Upper lobe of right lung (tissue), 1 donor: ENCODE results near the gene ABCC5. TPM values are rescaled to one million over a fixed set of nuclear protein-coding genes. Genes with fewer than 3 reads are reported as not detected.
"Not testable (repeated sequence)": the region's sequence is repeated elsewhere in the genome, so short reads cannot be mapped to it uniquely, and the experiment has no call there.

ENCODE experiments used
- ATAC-seq: fragments of 200-7000 bp; cut with Tn5 transposase; one replicate; pipeline ENCODE4 v1.9.1; 2020; ENCODE audit warnings: mild to moderate bottlenecking, moderate library complexity
- DNase-seq: peaks from one replicate; pipeline ENCODE4 v3.0.0-alpha.2; 2020
- H3K27ac ChIP-seq: fragments of 200-600 bp; one replicate; pipeline ENCODE4 v1.8.0; 2022
- H3K27me3 ChIP-seq: fragments of 200-600 bp; one replicate; pipeline ENCODE4 v1.8.0; 2022; ENCODE audit warnings: mild to moderate bottlenecking
- H3K36me3 ChIP-seq: fragments of 200-600 bp; one replicate; pipeline ENCODE4 v1.8.0; 2022
- H3K4me1 ChIP-seq: fragments of 200-600 bp; one replicate; pipeline ENCODE4 v1.8.0; 2022
- H3K4me3 ChIP-seq: fragments of 200-600 bp; one replicate; pipeline ENCODE4 v1.8.0; 2022; ENCODE audit warnings: mild to moderate bottlenecking
- H3K9me3 ChIP-seq: fragments of 200-600 bp; one replicate; pipeline ENCODE4 v1.8.0; 2022
- CTCF ChIP-seq: fragments of 200-600 bp; IDR thresholded peaks from one replicate; pipeline ENCODE4 v1.8.0; 2022; ENCODE audit warnings: antibody characterized with exemption
- intact Hi-C: fragments of 100-400 bp; cut with DNase I; formaldehyde crosslinking; loops from one replicate; pipeline ENCODE4 v1.11.0; 2022
- total RNA-seq: library from RNA; stranded (reverse); fragmentation: NEBNext Ultra II Directional; extraction: Animal tissue kit (Norgen Biotek cat#: 25700); gene quantifications from one replicate; pipeline ENCODE4 v1.2.1, GENCODE V29; 2021
- donor health status: DM: no; HTN: yes; CAD: no; lungs with severe emphysema.

The ABCC5 gene
- total RNA-seq, 1 donor from 2014 or later = 33.5 TPM

DNA sequence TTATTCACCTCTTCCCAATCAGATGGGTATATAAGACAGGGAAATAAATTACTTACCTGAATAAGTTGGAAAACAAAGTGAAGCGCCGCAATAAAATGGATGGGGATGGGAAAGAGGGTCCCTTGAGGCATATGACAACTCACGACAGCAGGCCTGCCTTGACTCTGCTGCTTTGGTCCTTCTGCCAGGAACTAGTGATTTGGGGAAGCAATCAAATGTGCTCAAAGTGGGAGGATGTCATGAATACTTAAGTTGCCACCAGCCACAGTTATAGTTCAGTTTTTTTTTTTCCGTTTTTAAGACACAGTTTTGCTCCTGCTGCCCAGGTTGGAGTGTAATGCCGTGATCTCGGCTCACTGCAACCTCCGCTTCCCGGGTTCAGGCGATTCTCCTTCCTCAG, 137.6 kb downstream of the ABCC5 start:
- H3K27ac ChIP-seq = no peak overlapping the region
- H3K36me3 ChIP-seq = peaks cover 10% of the 10 kb centered on the region
- H3K9me3 ChIP-seq = no peaks in the 10 kb centered on the region
- intact Hi-C loops = no loop called here
- peaks cover 23% of the 10 kb centered on the region for H3K4me1 ChIP-seq
- DNase-seq (no peak), ATAC-seq (no peak)
- H3K27me3 ChIP-seq = no peaks in the 10 kb centered on the region
- H3K4me3 ChIP-seq = no peak overlapping the region
- no peak for TF ChIP-seq CTCF

GRCh38 chr3:183879243-183879642, 138.4 kb downstream of the ABCC5 start:
- no peak for TF ChIP-seq CTCF
- Histone ChIP-seq H3K4me3 (no peak overlapping the region), H3K36me3 (peaks cover 10% of the 10 kb centered on the region), H3K27me3 (no peaks in the 10 kb centered on the region), H3K27ac (no peak overlapping the region), H3K9me3 (no peaks in the 10 kb centered on the region), H3K4me1 (peaks cover 23% of the 10 kb centered on the region)
- DNase-seq (no peak), ATAC-seq (no peak)
- intact Hi-C loops = no loop called here

- no peak overlapping the region for H3K4me3 ChIP-seq
- H3K27me3 ChIP-seq = no peaks in the 10 kb centered on the region
- no peak overlapping the region for H3K27ac ChIP-seq
- no peak for TF ChIP-seq CTCF
- no peaks in the 10 kb centered on the region for H3K9me3 ChIP-seq
- intact Hi-C loops = no loop called here
- peaks cover 10% of the 10 kb centered on the region for H3K36me3 ChIP-seq
- ATAC-seq (peak; percentile 86), DNase-seq (no peak)
- H3K4me1 ChIP-seq = peaks cover 15% of the 10 kb centered on the region
Observed at GRCh38 chr3:183878071-183878470, 139.6 kb downstream of the ABCC5 start.

DNA sequence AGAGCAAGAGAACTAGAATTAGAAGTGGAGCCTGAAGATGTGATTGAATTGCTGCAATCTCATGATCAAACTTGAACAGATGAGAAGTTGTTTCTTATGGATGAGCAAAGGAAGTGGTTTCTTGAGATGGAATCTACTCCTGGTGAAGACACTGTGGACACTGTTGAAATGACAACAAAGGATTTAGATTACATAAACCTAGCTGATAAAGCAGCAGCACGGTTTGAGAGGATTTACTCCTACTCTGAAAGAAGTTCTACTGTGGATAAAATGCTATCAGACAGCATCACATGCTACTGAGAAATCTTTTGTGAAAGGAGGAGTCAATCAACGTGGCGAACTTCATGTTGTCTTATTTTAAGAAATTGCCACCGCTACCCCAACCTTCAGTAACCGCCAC, 140.5 kb downstream of the ABCC5 start:
- H3K27ac ChIP-seq, H3K4me1 ChIP-seq, ATAC-seq: not testable (repeated sequence)

DNA sequence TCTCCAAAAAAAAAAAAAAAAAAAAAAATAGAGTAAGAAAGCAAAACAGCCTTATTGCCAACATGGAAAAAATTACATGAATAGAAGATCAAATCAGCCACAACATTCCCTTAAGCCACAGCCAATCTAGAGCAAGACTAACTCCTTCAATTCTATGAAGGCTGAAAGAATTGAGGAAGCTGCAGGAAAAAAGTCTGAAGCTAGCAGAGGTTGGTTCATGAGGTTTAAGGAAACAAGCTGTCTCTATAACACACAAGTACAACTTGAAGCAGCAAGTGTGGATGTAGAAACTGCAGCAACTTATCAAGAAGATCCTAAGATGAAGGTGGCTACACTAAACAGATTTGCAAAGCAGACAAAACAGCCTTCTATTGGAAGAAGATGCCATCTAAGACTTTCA, 142.3 kb downstream of the ABCC5 start:
- DNase-seq (no peak), ATAC-seq (no peak)
- Histone ChIP-seq H3K4me1 (peaks cover 8% of the 10 kb centered on the region), H3K27me3 (no peaks in the 10 kb centered on the region), H3K9me3 (no peaks in the 10 kb centered on the region), H3K27ac (no peak overlapping the region), H3K36me3 (peaks cover 6% of the 10 kb centered on the region), H3K4me3 (no peak overlapping the region)
- intact Hi-C loops = no loop called here
- TF ChIP-seq CTCF = no peak

More for the DNA sequence above, 140.5 kb downstream of the ABCC5 start:
- peaks cover 10% of the 10 kb centered on the region for H3K36me3 ChIP-seq
- H3K9me3 ChIP-seq, DNase-seq, H3K27me3 ChIP-seq, intact Hi-C loops, H3K4me3 ChIP-seq: not testable (repeated sequence)

DNA sequence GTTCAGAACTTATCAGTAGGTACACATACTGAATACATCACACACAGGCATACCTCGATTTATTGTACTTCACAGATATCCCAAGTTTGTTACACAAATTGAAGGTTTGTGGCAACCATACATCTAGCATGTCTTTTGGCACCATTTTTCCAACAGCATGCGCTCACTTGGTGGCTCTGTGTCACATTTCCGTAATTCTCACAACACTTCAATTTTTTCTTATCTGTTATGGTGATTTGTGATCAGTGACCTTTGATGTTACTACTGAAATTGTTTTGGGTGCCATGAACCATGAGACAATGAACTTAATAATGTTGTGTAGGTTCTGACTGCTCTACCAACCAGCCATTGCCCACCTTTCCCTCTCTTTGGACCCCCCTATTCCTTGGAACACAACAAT, 143.8 kb downstream of the ABCC5 start:
- H3K9me3 ChIP-seq = no peaks in the 10 kb centered on the region
- peaks cover 8% of the 10 kb centered on the region for H3K4me1 ChIP-seq
- intact Hi-C loops = no loop called here
- ATAC-seq (no peak), DNase-seq (no peak)
- TF ChIP-seq CTCF = no peak
- no peak overlapping the region for H3K4me3 ChIP-seq
- no peaks in the 10 kb centered on the region for H3K27me3 ChIP-seq
- H3K27ac ChIP-seq = no peak overlapping the region
- H3K36me3 ChIP-seq = peaks cover 6% of the 10 kb centered on the region
